ENCODE data around the gene PRKAR2A.

DNA sequence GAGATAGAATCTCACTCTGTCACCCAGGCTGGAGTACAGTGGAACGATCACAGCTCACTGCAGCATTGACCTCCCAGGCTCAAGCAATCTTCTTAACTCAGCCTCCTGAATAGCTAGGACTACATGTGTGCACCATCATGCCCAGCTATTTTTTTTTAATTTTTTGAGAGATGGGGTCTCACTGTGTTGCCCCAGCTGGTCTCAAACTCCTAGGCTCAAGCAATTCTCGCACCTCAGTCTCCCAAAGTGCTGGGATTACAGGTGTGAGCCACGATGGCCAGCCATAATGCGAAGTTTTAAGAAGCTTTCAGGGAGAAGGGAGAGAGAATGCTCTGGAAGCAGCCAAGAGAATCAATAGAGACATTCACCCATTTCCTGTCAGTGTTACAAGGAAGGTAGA lies 42.7 kb downstream of the PRKAR2A start:
- TF ChIP-seq, protein P1, sequence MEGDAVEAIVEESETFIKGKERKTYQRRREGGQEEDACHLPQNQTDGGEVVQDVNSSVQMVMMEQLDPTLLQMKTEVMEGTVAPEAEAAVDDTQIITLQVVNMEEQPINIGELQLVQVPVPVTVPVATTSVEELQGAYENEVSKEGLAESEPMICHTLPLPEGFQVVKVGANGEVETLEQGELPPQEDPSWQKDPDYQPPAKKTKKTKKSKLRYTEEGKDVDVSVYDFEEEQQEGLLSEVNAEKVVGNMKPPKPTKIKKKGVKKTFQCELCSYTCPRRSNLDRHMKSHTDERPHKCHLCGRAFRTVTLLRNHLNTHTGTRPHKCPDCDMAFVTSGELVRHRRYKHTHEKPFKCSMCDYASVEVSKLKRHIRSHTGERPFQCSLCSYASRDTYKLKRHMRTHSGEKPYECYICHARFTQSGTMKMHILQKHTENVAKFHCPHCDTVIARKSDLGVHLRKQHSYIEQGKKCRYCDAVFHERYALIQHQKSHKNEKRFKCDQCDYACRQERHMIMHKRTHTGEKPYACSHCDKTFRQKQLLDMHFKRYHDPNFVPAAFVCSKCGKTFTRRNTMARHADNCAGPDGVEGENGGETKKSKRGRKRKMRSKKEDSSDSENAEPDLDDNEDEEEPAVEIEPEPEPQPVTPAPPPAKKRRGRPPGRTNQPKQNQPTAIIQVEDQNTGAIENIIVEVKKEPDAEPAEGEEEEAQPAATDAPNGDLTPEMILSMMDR (conservative IDR thresholded peaks at IDR 0.05; ENCODE audit: low read length), result no peak
- TF ChIP-seq EZH2phosphoT487 (IDR thresholded peaks at IDR 0.05; ENCODE audit: borderline replicate concordance), result no peak
